Ectodermal cell (in vitro differentiated cells): ENCODE results near the gene AFAP1L1.

Experiments
- H3K27ac ChIP-seq: 2 replicates; pipeline ENCODE4 v1.7.0; 2013; ENCODE audit warnings: mild to moderate bottlenecking, low read depth, low read length; ENCODE audit not compliant: insufficient read depth, poor library complexity, severe bottlenecking
- H3K27me3 ChIP-seq: 2 replicates; pipeline ENCODE4 v1.7.0; 2013; ENCODE audit warnings: mild to moderate bottlenecking, low read length; ENCODE audit not compliant: insufficient read depth, control insufficient read depth, poor library complexity, severe bottlenecking
- H3K36me3 ChIP-seq: one replicate; pipeline ENCODE4 v1.7.0; 2013; ENCODE audit warnings: low read length; ENCODE audit not compliant: control insufficient read depth, insufficient read depth
- H3K4me1 ChIP-seq: one replicate; pipeline ENCODE4 v1.7.0; 2013; ENCODE audit warnings: low read length; ENCODE audit not compliant: control insufficient read depth, insufficient read depth
- H3K4me3 ChIP-seq: 2 replicates; pipeline ENCODE4 v1.7.0; 2013; ENCODE audit warnings: low read depth, low read length, control low read depth; ENCODE audit not compliant: insufficient read depth
- H3K9me3 ChIP-seq: 2 replicates; pipeline ENCODE4 v1.7.0; 2013; ENCODE audit warnings: mild to moderate bottlenecking, low read length, moderate library complexity; ENCODE audit not compliant: control insufficient read depth
- WGBS, 2 experiments: methylation state at CpG; one replicate each; pipeline ENCODE4 v1.1.7; 2013; ENCODE audit warnings: missing lambda C conversion rate in 2 of 2; 5-methylcytosine and 5-hydroxymethylcytosine counted together

Gene AFAP1L1

GRCh38 chr5:149239917-149240316 lies 31.7 kb upstream of the AFAP1L1 start:
- H3K27me3 ChIP-seq, result peaks cover 5% of the 10 kb centered on the region
- H3K4me3 ChIP-seq, result no peak overlapping the region
- 88 to 97% methylated on average over 2 of the region's 2 CpGs for WGBS, 2 experiments
- H3K9me3 ChIP-seq, result no peaks in the 10 kb centered on the region
- H3K4me1 ChIP-seq, result no peaks in the 10 kb centered on the region
- H3K27ac ChIP-seq, result no peak overlapping the region
- H3K36me3 ChIP-seq, result no peaks in the 10 kb centered on the region

- Histone ChIP-seq H3K27me3 (peaks cover 5% of the 10 kb centered on the region), H3K4me1 (no peaks in the 10 kb centered on the region), H3K4me3 (no peak overlapping the region), H3K27ac (no peak overlapping the region), H3K9me3 (no peaks in the 10 kb centered on the region), H3K36me3 (no peaks in the 10 kb centered on the region)
- WGBS, 2 experiments, result 86 to 87% methylated on average over 13 of the region's 13 CpGs
These were observed 31.2 kb upstream of the AFAP1L1 start for GRCh38 chr5:149240354-149240998.

- no peaks in the 10 kb centered on the region for H3K9me3 ChIP-seq
- H3K4me3 ChIP-seq, result no peak overlapping the region
- H3K36me3 ChIP-seq, result no peaks in the 10 kb centered on the region
- WGBS, 2 experiments, result 90 to 93% methylated on average over 3 of the region's 3 CpGs
- no peak overlapping the region for H3K27ac ChIP-seq
- no peaks in the 10 kb centered on the region for H3K27me3 ChIP-seq
- no peaks in the 10 kb centered on the region for H3K4me1 ChIP-seq
These were observed 29.3 kb upstream of the AFAP1L1 start for GRCh38 chr5:149242339-149242738.

GRCh38 chr5:149246906-149247305 lies 24.8 kb upstream of the AFAP1L1 start:
- no peak overlapping the region for H3K4me3 ChIP-seq
- 90 to 95% methylated on average over 4 of the region's 4 CpGs for WGBS, 2 experiments
- no peaks in the 10 kb centered on the region for H3K9me3 ChIP-seq
- no peak overlapping the region for H3K27ac ChIP-seq
- no peaks in the 10 kb centered on the region for H3K36me3 ChIP-seq
- no peaks in the 10 kb centered on the region for H3K27me3 ChIP-seq
- H3K4me1 ChIP-seq, result no peaks in the 10 kb centered on the region

GRCh38 chr5:149247726-149248125 lies 23.9 kb upstream of the AFAP1L1 start:
- H3K4me3 ChIP-seq, result no peak overlapping the region
- H3K27ac ChIP-seq, result no peak overlapping the region
- WGBS, 2 experiments, result 90 to 92% methylated on average over 8 of the region's 8 CpGs
- H3K27me3 ChIP-seq, result no peaks in the 10 kb centered on the region
- no peaks in the 10 kb centered on the region for H3K9me3 ChIP-seq
- no peaks in the 10 kb centered on the region for H3K4me1 ChIP-seq
- H3K36me3 ChIP-seq, result no peaks in the 10 kb centered on the region

GRCh38 chr5:149251546-149251945 lies 20.1 kb upstream of the AFAP1L1 start:
- no peak overlapping the region for H3K4me3 ChIP-seq
- H3K4me1 ChIP-seq, result no peaks in the 10 kb centered on the region
- no peaks in the 10 kb centered on the region for H3K36me3 ChIP-seq
- no peaks in the 10 kb centered on the region for H3K9me3 ChIP-seq
- no peak overlapping the region for H3K27ac ChIP-seq
- no peaks in the 10 kb centered on the region for H3K27me3 ChIP-seq
- 83 to 88% methylated on average over 4 of the region's 4 CpGs for WGBS, 2 experiments

- Histone ChIP-seq H3K27me3 (no peaks in the 10 kb centered on the region), H3K27ac (no peak overlapping the region), H3K4me3 (no peak overlapping the region), H3K36me3 (no peaks in the 10 kb centered on the region), H3K4me1 (no peaks in the 10 kb centered on the region), H3K9me3 (no peaks in the 10 kb centered on the region)
- WGBS, 2 experiments, result 47 to 54% methylated on average over 3 of the region's 3 CpGs
These were observed 17.2 kb upstream of the AFAP1L1 start for GRCh38 chr5:149254506-149254905.

GRCh38 chr5:149256451-149256850 lies 15.2 kb upstream of the AFAP1L1 start:
- H3K27ac ChIP-seq, result no peak overlapping the region
- H3K4me3 ChIP-seq, result no peak overlapping the region
- no peaks in the 10 kb centered on the region for H3K9me3 ChIP-seq
- H3K4me1 ChIP-seq, result no peaks in the 10 kb centered on the region
- H3K27me3 ChIP-seq, result no peaks in the 10 kb centered on the region
- no peaks in the 10 kb centered on the region for H3K36me3 ChIP-seq

- Histone ChIP-seq H3K4me1 (no peaks in the 10 kb centered on the region), H3K27ac (no peak overlapping the region), H3K36me3 (no peaks in the 10 kb centered on the region), H3K4me3 (no peak overlapping the region), H3K27me3 (no peaks in the 10 kb centered on the region), H3K9me3 (no peaks in the 10 kb centered on the region)
- 58 to 71% methylated on average over 1 of the region's 1 CpG for WGBS, 2 experiments
These were observed 14.5 kb upstream of the AFAP1L1 start for GRCh38 chr5:149257131-149257530.

GRCh38 chr5:149257889-149258705 lies 13.6 kb upstream of the AFAP1L1 start:
- no peak overlapping the region for H3K4me3 ChIP-seq

More at GRCh38 chr5:149257889-149258705, 13.6 kb upstream of the AFAP1L1 start:
- Histone ChIP-seq H3K4me1 (no peaks in the 10 kb centered on the region), H3K27ac (no peak overlapping the region), H3K36me3 (no peaks in the 10 kb centered on the region), H3K9me3 (no peaks in the 10 kb centered on the region), H3K27me3 (no peaks in the 10 kb centered on the region)
- WGBS, 2 experiments, result 81 to 89% methylated on average over 9 to 10 of the region's 10 CpGs
